Mesothelial cell of epicardium (in vitro differentiated cells): ENCODE data around the gene MED13L. TPM values are rescaled to one million over a fixed set of nuclear protein-coding genes. Genes with fewer than 3 reads are reported as not detected.

Experiments
- DNase-seq, 2 experiments: peaks; one replicate each; pipeline ENCODE4 v3.0.0; 2021; ENCODE audit warnings: low spot score in 2 of 2; ENCODE audit not compliant: unreplicated experiment in 2 of 2
- H3K27ac Mint-ChIP-seq: 2 replicates; pipeline ENCODE4 v1.8.0; 2021; ENCODE audit warnings: mixed read lengths
- H3K27me3 Mint-ChIP-seq: 2 replicates; pipeline ENCODE4 v1.8.0; 2021; ENCODE audit warnings: low read depth, mixed read lengths
- H3K36me3 Mint-ChIP-seq: 2 replicates; pipeline ENCODE4 v1.8.0; 2021; ENCODE audit warnings: mixed read lengths
- H3K4me1 Mint-ChIP-seq: 2 replicates; pipeline ENCODE4 v1.8.0; 2021; ENCODE audit warnings: mixed read lengths
- H3K4me3 Mint-ChIP-seq: 2 replicates; pipeline ENCODE4 v1.8.0; 2021; ENCODE audit warnings: mild to moderate bottlenecking, moderate library complexity, mixed read lengths
- H3K9me3 Mint-ChIP-seq: 2 replicates; pipeline ENCODE4 v1.8.0; 2021; ENCODE audit warnings: mixed read lengths
- CTCF ChIP-seq: fragments of 200-600 bp; sonication (generic); IDR thresholded peaks from one replicate; pipeline ENCODE4 v1.5.0; 2021; ENCODE audit warnings: antibody characterized with exemption; ENCODE audit not compliant: unreplicated experiment
- total RNA-seq: library from RNA; stranded (reverse); gene quantifications from 3 replicates; pipeline ENCODE4 v1.2.1, GENCODE V29; 2021

The MED13L gene
- total RNA-seq, 1 donor from 2014 or later, result 179 TPM

- no peak for DNase-seq
- Mint-ChIP-seq H3K27ac (peak overlapping the region; percentile 8), H3K9me3 (no peaks in the 10 kb centered on the region), H3K4me1 (peaks cover 48% of the 10 kb centered on the region), H3K27me3 (no peaks in the 10 kb centered on the region), H3K4me3 (no peak overlapping the region), H3K36me3 (no peaks in the 10 kb centered on the region)
- no peak for TF ChIP-seq CTCF
Observed at GRCh38 chr12:116054280-116054679, 223.2 kb downstream of the MED13L start.

GRCh38 chr12:116053479-116054200, 223.9 kb downstream of the MED13L start:
- H3K27ac Mint-ChIP-seq, result peak overlapping the region; percentile 59
- no peak for DNase-seq
- H3K9me3 Mint-ChIP-seq, result no peaks in the 10 kb centered on the region
- TF ChIP-seq CTCF, result no peak
- no peaks in the 10 kb centered on the region for H3K27me3 Mint-ChIP-seq
- H3K36me3 Mint-ChIP-seq, result no peaks in the 10 kb centered on the region
- no peak overlapping the region for H3K4me3 Mint-ChIP-seq
- H3K4me1 Mint-ChIP-seq, result peaks cover 54% of the 10 kb centered on the region

DNA sequence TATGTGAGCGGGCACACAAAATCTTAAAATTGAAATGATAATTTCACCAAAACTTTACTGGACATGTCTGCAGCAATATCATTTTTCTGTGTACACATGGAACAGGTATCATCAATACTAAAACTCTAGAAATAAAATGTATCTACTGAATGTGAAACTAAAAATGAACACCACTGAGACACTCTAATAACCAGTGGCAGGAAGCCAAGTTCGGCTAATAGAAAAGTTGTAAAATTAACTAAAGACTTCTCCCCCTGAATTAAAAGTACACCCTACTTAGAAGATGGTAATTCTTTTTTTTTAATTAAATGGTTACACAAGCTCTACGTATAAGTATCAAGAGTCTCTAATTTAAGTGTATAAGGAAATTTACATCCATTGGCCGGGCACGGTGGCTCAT, 227.2 kb downstream of the MED13L start:
- H3K36me3 Mint-ChIP-seq, result no peaks in the 10 kb centered on the region
- H3K4me3 Mint-ChIP-seq, result no peak overlapping the region
- H3K27ac Mint-ChIP-seq, result no peak overlapping the region
- no peaks in the 10 kb centered on the region for H3K27me3 Mint-ChIP-seq
- DNase-seq, result no peak
- no peak for TF ChIP-seq CTCF
- H3K4me1 Mint-ChIP-seq, result peaks cover 53% of the 10 kb centered on the region
- H3K9me3 Mint-ChIP-seq, result no peaks in the 10 kb centered on the region

DNA sequence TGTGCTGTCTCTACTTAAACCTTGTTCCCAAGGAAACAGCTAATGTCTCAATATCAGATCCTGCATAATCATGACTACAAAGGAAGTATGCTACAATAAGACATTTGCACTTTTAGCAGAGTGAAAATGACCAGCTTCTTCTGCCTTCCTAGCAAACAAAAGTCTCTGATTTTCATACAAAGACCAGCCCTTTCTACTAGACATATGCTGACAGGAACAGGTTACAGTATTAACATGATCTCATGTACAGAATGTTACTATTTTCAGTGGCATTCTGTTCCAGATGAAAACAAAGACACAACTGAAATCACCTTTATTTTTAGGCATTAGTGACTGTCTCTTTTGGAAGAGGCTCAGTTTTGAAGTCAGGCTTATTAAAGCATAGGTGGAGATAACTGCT, 228.6 kb downstream of the MED13L start:
- no peak for TF ChIP-seq CTCF
- Mint-ChIP-seq H3K9me3 (no peaks in the 10 kb centered on the region), H3K4me3 (no peak overlapping the region), H3K4me1 (peaks cover 55% of the 10 kb centered on the region), H3K36me3 (no peaks in the 10 kb centered on the region), H3K27ac (no peak overlapping the region), H3K27me3 (no peaks in the 10 kb centered on the region)
- no peak for DNase-seq

DNA sequence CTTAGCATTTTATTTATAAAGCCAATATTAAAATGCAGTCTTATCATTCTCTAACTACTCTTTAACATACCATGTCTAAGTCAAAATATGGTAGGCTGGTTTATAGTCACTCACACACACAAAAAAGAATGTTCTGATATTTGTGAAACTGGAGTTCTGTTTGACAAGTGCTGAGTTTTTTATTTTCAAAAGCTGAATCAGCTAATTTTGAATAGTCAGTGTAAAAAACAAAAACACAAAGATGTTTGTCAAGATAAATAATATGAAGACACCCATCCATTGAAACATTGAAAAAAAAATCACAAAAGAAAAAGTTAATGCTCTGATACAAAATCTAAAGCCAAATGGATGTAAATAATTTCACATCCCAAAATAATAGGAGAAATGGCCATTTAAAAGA, 231.5 kb downstream of the MED13L start:
- no peak overlapping the region for H3K27ac Mint-ChIP-seq
- no peak for DNase-seq
- H3K4me1 Mint-ChIP-seq, result peaks cover 52% of the 10 kb centered on the region
- H3K9me3 Mint-ChIP-seq, result no peaks in the 10 kb centered on the region
- no peak overlapping the region for H3K4me3 Mint-ChIP-seq
- H3K36me3 Mint-ChIP-seq, result peaks cover 2% of the 10 kb centered on the region
- TF ChIP-seq CTCF, result no peak
- no peaks in the 10 kb centered on the region for H3K27me3 Mint-ChIP-seq
